H1 (cell line): ENCODE results near the gene WTIP. TPM values are rescaled to one million over a fixed set of nuclear protein-coding genes. Genes with fewer than 3 reads are reported as not detected.

Experiments
- CTCF ChIA-PET: fragments of 300-600 bp; sonication (Branson Sonifier 250); formaldehyde crosslinking; loops from one replicate; lab custom pipeline; 2021; ENCODE audit not compliant: partially characterized antibody; lab: Charles Lee
- POLR2A ChIA-PET: fragments of 300-600 bp; sonication (Branson Sonifier 250); formaldehyde crosslinking; loops from one replicate; lab custom pipeline; 2021; ENCODE audit warnings: inconsistent platforms; ENCODE audit not compliant: partially characterized antibody; lab: Charles Lee
- DNase-seq, 2 experiments: peaks; one replicate each; pipeline versions ENCODE4 v3.0.0 to v3.0.0-alpha.2; 2010 to 2022; ENCODE audit warnings: low spot score in 2 of 2, low read depth in 1 of 2, mixed read lengths in 1 of 2
- FAIRE-seq: peaks from 2 replicates; lab custom pipeline; 2011; peaks lifted over from hg19 to GRCh38; lab: Jason Lieb, UNC
- H2AFZ ChIP-seq: 2 replicates; pipeline ENCODE4 v1.8.1; 2012; ENCODE audit warnings: low read length, inconsistent platforms
- H2AK5ac ChIP-seq: 2 replicates; pipeline ENCODE4 v1.6.1; 2013; ENCODE audit warnings: low read depth, low read length
- H2BK120ac ChIP-seq: replicated peaks from 2 replicates; pipeline ENCODE3; 2013; ENCODE audit warnings: low read depth, low read length, inconsistent platforms
- H2BK12ac ChIP-seq: 2 replicates; pipeline ENCODE4 v1.6.1; 2013; ENCODE audit warnings: low read depth, low read length
- H2BK15ac ChIP-seq: 2 replicates; pipeline ENCODE4 v1.6.1; 2013; ENCODE audit warnings: low read length
- H2BK20ac ChIP-seq: 2 replicates; pipeline ENCODE4 v1.6.1; 2013; ENCODE audit warnings: low read length
- H2BK5ac ChIP-seq: 2 replicates; pipeline ENCODE4 v1.6.1; 2013; ENCODE audit warnings: low read depth, low read length
- H3K14ac ChIP-seq: 2 replicates; pipeline ENCODE4 v1.6.1; 2013; ENCODE audit warnings: inconsistent platforms; ENCODE audit not compliant: insufficient read length
- H3K18ac ChIP-seq: 2 replicates; pipeline ENCODE4 v1.6.1; 2013; ENCODE audit warnings: low read length; ENCODE audit errors: extremely low read depth
- H3K23ac ChIP-seq: 2 replicates; pipeline ENCODE4 v1.6.1; 2013; ENCODE audit warnings: inconsistent platforms; ENCODE audit not compliant: insufficient read length
- H3K23me2 ChIP-seq: 2 replicates; pipeline ENCODE4 v1.6.1; 2013; ENCODE audit warnings: low read depth, low read length
- H3K27ac ChIP-seq: 2 replicates; pipeline ENCODE4 v1.6.1; 2011; ENCODE audit warnings: low read depth, low read length, inconsistent platforms
- H3K27me3 ChIP-seq, 4 experiments: replicated peaks in 1 of 4; 1 replicate in 1 of 4; 2 replicates in 3 of 4; pipeline versions ENCODE4 v1.6.1 to v1.8.1; 2011 to 2013; ENCODE audit warnings: low read length in 3 of 4, mild to moderate bottlenecking in 3 of 4, inconsistent platforms in 2 of 4, mixed read lengths in 2 of 4, moderate library complexity in 1 of 4; ENCODE audit not compliant: control insufficient read depth in 3 of 4, insufficient read depth in 3 of 4; ENCODE audit errors: extremely low read depth in 1 of 4
- H3K36me3 ChIP-seq, 4 experiments: 2 replicates each; pipeline versions ENCODE4 v1.6.1 to v1.8.1; 2011 to 2013; ENCODE audit warnings: mild to moderate bottlenecking in 4 of 4, low read length in 3 of 4, moderate library complexity in 2 of 4, control low read depth in 1 of 4, inconsistent platforms in 1 of 4; ENCODE audit not compliant: insufficient read depth in 4 of 4, control insufficient read depth in 2 of 4
- H3K4ac ChIP-seq: replicated peaks from 2 replicates; pipeline ENCODE3; 2013; ENCODE audit warnings: low read length, low read depth, mixed read lengths, inconsistent platforms; ENCODE audit not compliant: insufficient read length
- H3K4me1 ChIP-seq, 4 experiments: replicated peaks in 1 of 4; 1 replicate in 1 of 4; 2 replicates in 3 of 4; pipeline versions ENCODE4 v1.6.1 to v1.8.1; 2011 to 2013; ENCODE audit warnings: low read length in 3 of 4, inconsistent platforms in 2 of 4, mixed read lengths in 1 of 4; ENCODE audit not compliant: insufficient read depth in 4 of 4, control insufficient read depth in 3 of 4
- H3K4me2 ChIP-seq, 2 experiments: 2 replicates each; pipeline versions ENCODE4 v1.6.1 to v1.8.1; 2011 to 2013; ENCODE audit warnings: low read depth in 2 of 2, low read length in 2 of 2, control low read depth in 1 of 2, inconsistent platforms in 1 of 2, mild to moderate bottlenecking in 1 of 2; ENCODE audit not compliant: insufficient read depth in 1 of 2
- H3K4me3 ChIP-seq, 4 experiments: fragments of 200-600, 300-600 bp in 1 of 4; sonication (generic), shearing (Covaris generic), sonication (Bioruptor Twin) in 1 of 4; 2 replicates each; pipeline versions ENCODE4 v1.5.1 to v1.8.1; 2011 to 2016; ENCODE audit warnings: low read length in 4 of 4, low read depth in 3 of 4, control low read depth in 2 of 4, inconsistent platforms in 2 of 4, mild to moderate bottlenecking in 2 of 4, mixed read lengths in 1 of 4, moderate library complexity in 1 of 4; ENCODE audit not compliant: insufficient read depth in 2 of 4; ENCODE audit errors: extremely low read depth in 1 of 4
- H3K56ac ChIP-seq: replicated peaks from 2 replicates; pipeline ENCODE3; 2013; ENCODE audit warnings: low read depth, mild to moderate bottlenecking, mixed read lengths, low read length, inconsistent platforms; ENCODE audit not compliant: insufficient read length
- H3K79me1 ChIP-seq: 2 replicates; pipeline ENCODE4 v1.6.1; 2013; ENCODE audit warnings: low read depth, low read length, control low read depth
- H3K79me2 ChIP-seq, 2 experiments: 2 replicates each; pipeline versions ENCODE4 v1.6.1 to v1.8.1; 2012 to 2013; ENCODE audit warnings: low read length in 2 of 2, mild to moderate bottlenecking in 2 of 2, inconsistent platforms in 1 of 2; ENCODE audit not compliant: insufficient read depth in 2 of 2, control insufficient read depth in 1 of 2
- H3K9ac ChIP-seq, 4 experiments: replicated peaks in 1 of 4; 1 replicate in 1 of 4; 2 replicates in 3 of 4; pipeline versions ENCODE4 v1.6.1 to v1.8.1; 2011 to 2013; ENCODE audit warnings: low read depth in 3 of 4, low read length in 3 of 4, control low read depth in 2 of 4, mild to moderate bottlenecking in 2 of 4, moderate library complexity in 2 of 4, inconsistent platforms in 1 of 4; ENCODE audit errors: extremely low read depth in 1 of 4
- H3K9me3 ChIP-seq, 2 experiments: 2 replicates each; pipeline versions ENCODE4 v1.6.1 to v1.8.1; 2012 to 2013; ENCODE audit warnings: mild to moderate bottlenecking in 2 of 2, moderate library complexity in 2 of 2, control low read depth in 1 of 2, inconsistent platforms in 1 of 2, low read depth in 1 of 2, low read length in 1 of 2, mixed read lengths in 1 of 2; ENCODE audit not compliant: insufficient read depth in 2 of 2
- H4K20me1 ChIP-seq, 2 experiments: replicated peaks in 1 of 2; 2 replicates each; pipeline versions ENCODE3 to v1.8.1; 2011 to 2013; ENCODE audit warnings: inconsistent platforms in 2 of 2, low read length in 2 of 2, mild to moderate bottlenecking in 1 of 2; ENCODE audit not compliant: insufficient read depth in 2 of 2, control insufficient read depth in 1 of 2
- H4K5ac ChIP-seq: 2 replicates; pipeline ENCODE4 v1.6.1; 2013; ENCODE audit warnings: low read length, low read depth, mixed read lengths, inconsistent platforms; ENCODE audit not compliant: insufficient read length
- H4K8ac ChIP-seq: 2 replicates; pipeline ENCODE4 v1.8.0; 2013; ENCODE audit warnings: mild to moderate bottlenecking, moderate library complexity, low read length, inconsistent platforms; ENCODE audit not compliant: insufficient read depth; ENCODE audit errors: extremely low read depth
- H4K91ac ChIP-seq: replicated peaks from 2 replicates; pipeline ENCODE3; 2013; ENCODE audit warnings: low read length, mixed read lengths, inconsistent platforms; ENCODE audit not compliant: insufficient read length
- BCL11A ChIP-seq, 2 experiments: IDR thresholded peaks; one replicate each; pipeline ENCODE4 v1.6.1; 2011; ENCODE audit warnings: low read depth in 2 of 2, low read length in 2 of 2, mild to moderate bottlenecking in 2 of 2
- EZH2 ChIP-seq: fragments of 200-600 bp; sonication (generic); IDR thresholded peaks from 2 replicates; pipeline ENCODE4 v1.7.1; 2012; ENCODE audit warnings: low read depth, mild to moderate bottlenecking, moderate library complexity, low read length, inconsistent platforms; ENCODE audit not compliant: severe bottlenecking
- GABPA ChIP-seq: IDR thresholded peaks from 2 replicates; pipeline ENCODE4 v1.6.1; 2011; ENCODE audit warnings: mild to moderate bottlenecking, low read length, moderate library complexity, borderline replicate concordance; ENCODE audit not compliant: insufficient read depth
- RAD21 ChIP-seq, 2 experiments: IDR thresholded peaks in 1 of 2; conservative IDR thresholded peaks in 1 of 2; 2 replicates each; pipeline ENCODE4 v1.6.1; 2011; ENCODE audit warnings: low read depth in 2 of 2, low read length in 2 of 2, improper control_type of control experiment in 1 of 2, inconsistent platforms in 1 of 2, mild to moderate bottlenecking in 1 of 2, moderate library complexity in 1 of 2
- SAP30 ChIP-seq: fragments of 300-600 bp; sonication (generic); IDR thresholded peaks from 2 replicates; pipeline ENCODE4 v1.7.1; 2012; ENCODE audit warnings: low read length, moderate library complexity, mild to moderate bottlenecking, inconsistent platforms; ENCODE audit not compliant: insufficient read depth, insufficient replicate concordance
- WGBS, 2 experiments: shearing (Covaris generic) in 1 of 2; methylation state at CpG; one replicate each; pipeline versions ENCODE4 v1.1.6 to v1.1.7; 2013 to 2015; ENCODE audit warnings: low lambda C conversion rate in 2 of 2, mixed read lengths in 2 of 2, inconsistent platforms in 1 of 2, low coverage in 1 of 2, missing lambda C conversion rate in 1 of 2; ENCODE audit not compliant: insufficient replicate concordance in 2 of 2, insufficient coverage in 1 of 2, insufficient read length in 1 of 2; ENCODE audit errors: extremely low coverage in 1 of 2, missing lambda C conversion rate in 1 of 2; 5-methylcytosine and 5-hydroxymethylcytosine counted together
- polyA plus RNA-seq, 7 experiments: library from polyadenylated mRNA; depleted of rRNA in 3 of 7; stranded (reverse) in 5 of 7; unstranded in 2 of 7; fragments of >200 nt in 5 of 7; fragments of 200-250 nt in 2 of 7; gene quantifications; 1 replicate in 5 of 7; 2 replicates in 1 of 7; 4 replicates in 1 of 7; pipeline versions ENCODE4 v1.2.1 to v1.2.3, GENCODE V29; 2011 to 2013; ENCODE audit warnings: missing spikeins in 2 of 7, mixed read lengths in 2 of 7
- total RNA-seq: library from RNA; stranded (reverse); fragmentation: NEBNext Ultra II Directional; extraction: Animal tissue kit (Norgen Biotek cat#: 25700); gene quantifications from 2 replicates; pipeline ENCODE4 v1.2.1, GENCODE V29; 2021

WTIP gene
- total and polyA plus RNA-seq, 2 of the 8 experiments (the other 6 are each of a cell fraction or from before 2014, with no cell fraction given): 8.7 to 15.4 TPM

DNA sequence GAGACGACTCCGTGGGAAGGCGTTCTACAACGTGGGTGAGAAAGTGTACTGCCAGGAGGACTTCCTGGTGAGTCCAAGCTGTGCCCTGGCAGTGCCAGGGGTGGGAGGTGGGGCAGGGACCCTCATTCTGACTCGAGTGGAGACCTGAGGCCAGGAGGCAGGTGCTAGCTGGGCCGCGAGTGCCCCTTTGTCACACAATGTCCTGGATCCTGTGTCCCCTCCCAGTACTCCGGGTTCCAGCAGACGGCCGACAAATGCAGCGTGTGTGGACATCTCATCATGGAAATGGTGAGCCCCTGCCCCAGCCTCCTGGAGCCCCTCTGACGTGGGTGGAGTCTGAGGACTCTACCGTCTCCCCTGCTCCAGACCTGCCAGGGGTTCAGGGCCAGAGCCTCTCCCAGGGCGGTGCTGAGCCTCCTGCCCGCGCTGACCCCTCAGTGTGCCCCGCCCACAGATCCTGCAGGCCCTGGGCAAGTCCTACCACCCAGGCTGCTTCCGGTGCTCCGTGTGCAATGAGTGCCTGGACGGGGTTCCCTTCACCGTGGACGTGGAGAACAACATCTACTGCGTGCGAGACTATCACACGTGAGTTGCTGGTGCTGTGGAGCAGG is 11.6 kb downstream of the WTIP start:
- peaks cover 2 to 24% (median 11%) of the 10 kb centered on the region in 4 experiments; a peak in 7 of 8 replicates for H3K36me3 ChIP-seq
- no peaks in the 10 kb centered on the region for H3K27me3 ChIP-seq
- peaks cover 0 to 5% of the 10 kb centered on the region in 2 experiments for H4K20me1 ChIP-seq
- no peaks in the 10 kb centered on the region; a peak in 1 of 4 replicates for H3K79me2 ChIP-seq
- H4K8ac ChIP-seq: no peak overlapping the region
- no peak overlapping the region for H2BK15ac ChIP-seq
- H2BK5ac ChIP-seq: no peak overlapping the region; the same call in 1 of the 2 replicates
- no peak overlapping the region for H3K56ac ChIP-seq
- no peak overlapping the region for H2AFZ ChIP-seq
- ChIA-PET CTCF (interaction anchor here (1.0 kb wide), 1 partner anchor 22 kb away, joined by 3 read pairs; no protein-coding TSS in a partner anchor), POLR2A (interaction anchor here (1.3 to 8.9 kb wide), 2 partner anchors 9 to 17 kb away, joined by 4 to 63 read pairs; partner anchors contain the start of gene WTIP)
- no peaks in the 10 kb centered on the region for H3K4me1 ChIP-seq
- H4K91ac ChIP-seq: no peak overlapping the region
- H3K4me3 ChIP-seq: no peak overlapping the region
- FAIRE-seq (no peak), DNase-seq (no peak)
- no peak overlapping the region for H3K23ac ChIP-seq
- no peak overlapping the region for H3K4me2 ChIP-seq
- H2BK120ac ChIP-seq: no peak overlapping the region
- no peak overlapping the region for H3K9ac ChIP-seq
- WGBS, 2 experiments: 96% methylated on average over 24 of the region's 25 CpGs; no CpG with 5 or more reads in 1 of the 2 experiments
- no peaks in the 10 kb centered on the region for H3K9me3 ChIP-seq
- no peak overlapping the region for H2AK5ac ChIP-seq
- H3K18ac ChIP-seq: no peak overlapping the region
- no peak overlapping the region for H3K4ac ChIP-seq
- H3K14ac ChIP-seq: no peak overlapping the region
- no peak overlapping the region for H2BK20ac ChIP-seq
- H3K23me2 ChIP-seq: no peaks in the 10 kb centered on the region
- no peak overlapping the region for H2BK12ac ChIP-seq
- H4K5ac ChIP-seq: no peak overlapping the region
- H3K27ac ChIP-seq: no peak overlapping the region
- TF ChIP-seq EZH2 (no peak), GABPA (no peak), RAD21 (IDR thresholded peaks at IDR 0.05 in 1 of 2, conservative IDR thresholded peaks at IDR 0.05 in 1 of 2; ENCODE audit: low read depth in 2 of 2, low read length in 2 of 2) (no peak), SAP30 (no peak), BCL11A (IDR thresholded peaks at IDR 0.05; ENCODE audit: low read depth in 2 of 2, low read length in 2 of 2) (no peak)
- H3K79me1 ChIP-seq: peaks cover 3% of the 10 kb centered on the region; the same call in 1 of the 2 replicates
